ENCODE measurements around the gene RFX3. TPM values are rescaled to one million over a fixed set of nuclear protein-coding genes. Genes with fewer than 3 reads are reported as not detected.

The RFX3 gene
- total RNA-seq, 1 experiment from 2014 or later = 4.5 TPM

- no peaks in the 10 kb centered on the region for H4K20me1 ChIP-seq (ENCODE audit: low read length)
- no peak overlapping the region for H3K27ac ChIP-seq (ENCODE audit: low read length)
- no peak overlapping the region for H3K9ac ChIP-seq (ENCODE audit: low read length)
- no peaks in the 10 kb centered on the region for H3K79me2 ChIP-seq (ENCODE audit: low read length)
- intact Hi-C loops (cut with micrococcal nuclease) = no loop called here
- no peak for ATAC-seq
- no peak overlapping the region for H3K4me2 ChIP-seq (ENCODE audit: low read length)
- H3K9me3 ChIP-seq (ENCODE audit: low read length) = no peaks in the 10 kb centered on the region
- no peak overlapping the region for H3K4me3 ChIP-seq (ENCODE audit: low read length)
- no peak for DNase-seq
- no peak overlapping the region for H2AFZ ChIP-seq (ENCODE audit: low read length)
- H3K9me2 ChIP-seq (replicated peaks; ENCODE audit: low read length) = no peaks in the 10 kb centered on the region
- H3K27me3 ChIP-seq (ENCODE audit: low read length) = no peaks in the 10 kb centered on the region
- POLR2A ChIA-PET (ENCODE audit: unreplicated experiment) = no interaction called here
- no peaks in the 10 kb centered on the region for H3K4me1 ChIP-seq (ENCODE audit: insufficient read depth, low read length)
- TF ChIP-seq EZH2phosphoT487 (IDR thresholded peaks at IDR 0.05; ENCODE audit: borderline replicate concordance, low read length) (no peak), EZH2 (IDR thresholded peaks at IDR 0.05; ENCODE audit: low read length, unreplicated experiment) (no peak), CTCF (conservative IDR thresholded peaks at IDR 0.05; ENCODE audit: low read depth, low read length) (no peak)
- H3K36me3 ChIP-seq (ENCODE audit: low read depth, low read length) = no peaks in the 10 kb centered on the region
- no TSS peak for BruUV-seq (replicated peaks)
- CTCF ChIA-PET = no interaction called here
- no peaks in the 10 kb centered on the region for H3F3A ChIP-seq (ENCODE audit: low read length, unreplicated experiment)
These were observed 127.6 kb downstream of the RFX3 start for GRCh38 chr9:3398232-3398648.

GRCh38 chr9:3397766-3398165 is 128.0 kb downstream of the RFX3 start:
- ChIA-PET POLR2A (ENCODE audit: unreplicated experiment) (no interaction called here), CTCF (no interaction called here)
- no peak overlapping the region for H3K27ac ChIP-seq (ENCODE audit: low read length)
- ATAC-seq = no peak
- H3K79me2 ChIP-seq (ENCODE audit: low read length) = no peaks in the 10 kb centered on the region
- no peaks in the 10 kb centered on the region for H3K27me3 ChIP-seq (ENCODE audit: low read length)
- H3F3A ChIP-seq (ENCODE audit: low read length, unreplicated experiment) = no peaks in the 10 kb centered on the region
- H3K4me2 ChIP-seq (ENCODE audit: low read length) = no peak overlapping the region
- no peaks in the 10 kb centered on the region for H3K9me3 ChIP-seq (ENCODE audit: low read length)
- BruUV-seq (replicated peaks) = no TSS peak
- TF ChIP-seq EZH2phosphoT487 (IDR thresholded peaks at IDR 0.05; ENCODE audit: borderline replicate concordance, low read length) = no peak
- no peak for TF ChIP-seq CTCF (conservative IDR thresholded peaks at IDR 0.05; ENCODE audit: low read depth, low read length)
- TF ChIP-seq EZH2 (IDR thresholded peaks at IDR 0.05; ENCODE audit: low read length, unreplicated experiment) = no peak
- no peaks in the 10 kb centered on the region for H3K36me3 ChIP-seq (ENCODE audit: low read depth, low read length)
- DNase-seq = no peak
- no peaks in the 10 kb centered on the region for H4K20me1 ChIP-seq (ENCODE audit: low read length)
- intact Hi-C loops (cut with micrococcal nuclease) = no loop called here
- no peak overlapping the region for H2AFZ ChIP-seq (ENCODE audit: low read length)
- no peaks in the 10 kb centered on the region for H3K9me2 ChIP-seq (replicated peaks; ENCODE audit: low read length)
- H3K9ac ChIP-seq (ENCODE audit: low read length) = no peak overlapping the region
- H3K4me3 ChIP-seq (ENCODE audit: low read length) = no peak overlapping the region
- no peaks in the 10 kb centered on the region for H3K4me1 ChIP-seq (ENCODE audit: insufficient read depth, low read length)

GRCh38 chr9:3391414-3391813 is 134.4 kb downstream of the RFX3 start:
- no TSS peak for BruUV-seq (replicated peaks)
- CTCF ChIA-PET = no interaction called here
- no peak for ATAC-seq

More at GRCh38 chr9:3391414-3391813, 134.4 kb downstream of the RFX3 start:
- no peaks in the 10 kb centered on the region for H3K9me2 ChIP-seq (replicated peaks; ENCODE audit: low read length)
- H4K20me1 ChIP-seq (ENCODE audit: low read length) = no peaks in the 10 kb centered on the region
- no peak for TF ChIP-seq EZH2phosphoT487 (IDR thresholded peaks at IDR 0.05; ENCODE audit: borderline replicate concordance, low read length)
- no peak overlapping the region for H3K4me3 ChIP-seq (ENCODE audit: low read length)
- DNase-seq = no peak
- no peak overlapping the region for H3K9ac ChIP-seq (ENCODE audit: low read length)
- no peak overlapping the region for H3K4me2 ChIP-seq (ENCODE audit: low read length)
- no peaks in the 10 kb centered on the region for H3F3A ChIP-seq (ENCODE audit: low read length, unreplicated experiment)
- no peak overlapping the region for H2AFZ ChIP-seq (ENCODE audit: low read length)
- no peaks in the 10 kb centered on the region for H3K9me3 ChIP-seq (ENCODE audit: low read length)
- H3K79me2 ChIP-seq (ENCODE audit: low read length) = no peaks in the 10 kb centered on the region
- no peaks in the 10 kb centered on the region for H3K36me3 ChIP-seq (ENCODE audit: low read depth, low read length)
- intact Hi-C loops (cut with micrococcal nuclease) = no loop called here
- H3K27me3 ChIP-seq (ENCODE audit: low read length) = no peaks in the 10 kb centered on the region
- POLR2A ChIA-PET (ENCODE audit: unreplicated experiment) = no interaction called here
- no peak overlapping the region for H3K27ac ChIP-seq (ENCODE audit: low read length)
- no peaks in the 10 kb centered on the region for H3K4me1 ChIP-seq (ENCODE audit: insufficient read depth, low read length)
